GM12878 (cell line): ENCODE results near the gene TRMT1. TPM values are rescaled to one million over a fixed set of nuclear protein-coding genes. Genes with fewer than 3 reads are reported as not detected.

Source experiments
- ATF7 ChIP-seq: fragments of 450-650 bp; IDR thresholded peaks from 2 replicates; pipeline ENCODE4 v1.6.1; 2016; ENCODE audit warnings: low read depth, mild to moderate bottlenecking
- BRCA1 ChIP-seq: IDR thresholded peaks from 2 replicates; pipeline ENCODE4 v1.6.1; 2011; ENCODE audit warnings: low read depth, low read length, improper control_type of control experiment
- CBFB ChIP-seq: IDR thresholded peaks from 2 replicates; pipeline ENCODE4 v1.6.1; 2016; ENCODE audit warnings: antibody characterized with exemption, low read depth
- CBX3 ChIP-seq: fragments of 200-600 bp; sonication (generic); IDR thresholded peaks from 2 replicates; pipeline ENCODE4 v1.6.1; 2016; ENCODE audit warnings: low read depth, borderline replicate concordance
- CUX1 ChIP-seq: IDR thresholded peaks from 2 replicates; pipeline ENCODE4 v1.6.1; 2012; ENCODE audit warnings: improper control_type of control experiment, low read depth, low read length; ENCODE audit not compliant: insufficient replicate concordance
- EED ChIP-seq: sonication (generic); IDR thresholded peaks from 2 replicates; pipeline ENCODE4 v1.6.1; 2016; ENCODE audit warnings: antibody characterized with exemption, low read depth
- ELK1 ChIP-seq: IDR thresholded peaks from 2 replicates; pipeline ENCODE4 v1.6.1; 2012; ENCODE audit warnings: low read depth, low read length, improper control_type of control experiment
- ESRRA ChIP-seq: IDR thresholded peaks from 2 replicates; pipeline ENCODE4 v1.6.1; 2012; ENCODE audit warnings: mild to moderate bottlenecking, low read length, improper control_type of control experiment
- HDAC2 ChIP-seq: fragments of 200-600 bp; sonication (generic); IDR thresholded peaks from 2 replicates; pipeline ENCODE4 v1.6.1; 2017
- LARP7 ChIP-seq: fragments of 450-650 bp; IDR thresholded peaks from 2 replicates; pipeline ENCODE4 v1.6.1; 2017; ENCODE audit warnings: mild to moderate bottlenecking
- NR2F1 ChIP-seq: fragments of 450-650 bp; conservative IDR thresholded peaks from 2 replicates; pipeline ENCODE4 v1.6.1; 2017; ENCODE audit warnings: mild to moderate bottlenecking
- POU2F2 ChIP-seq: IDR thresholded peaks from 3 replicates; pipeline ENCODE4 v1.6.1; 2011; ENCODE audit warnings: low read depth, mild to moderate bottlenecking, low read length, borderline replicate concordance
- RELB ChIP-seq: fragments of 450-650 bp; IDR thresholded peaks from 2 replicates; pipeline ENCODE4 v1.6.1; 2017; ENCODE audit warnings: low read depth, mild to moderate bottlenecking, moderate library complexity
- SMARCA5 ChIP-seq: fragments of 450-650 bp; IDR thresholded peaks from 2 replicates; pipeline ENCODE4 v1.6.1; 2017; ENCODE audit warnings: mild to moderate bottlenecking
- SPI1 ChIP-seq: IDR thresholded peaks from 2 replicates; pipeline ENCODE4 v1.6.1; 2011; ENCODE audit warnings: low read depth, mild to moderate bottlenecking, low read length, moderate library complexity, borderline replicate concordance; ENCODE audit not compliant: insufficient read depth
- polyA plus RNA-seq, 11 experiments: library from polyadenylated mRNA; depleted of rRNA in 4 of 11; unstranded in 6 of 11; stranded (reverse) in 5 of 11; fragments of >200 nt; fragmentation: Nextera tagmentation in 4 of 11; fragmentation: Illumina TruSeq in 1 of 11; extraction: Ambion mirVana in 4 of 11; extraction: Trizol in 1 of 11; gene quantifications; 1 replicate in 1 of 11; 2 replicates in 10 of 11; pipeline versions ENCODE4 v1.2.1 to v1.2.3, GENCODE V29; 2011 to 2016; ENCODE audit warnings: inconsistent platforms in 2 of 11, missing spikeins in 2 of 11, low read depth in 1 of 11
- total RNA-seq, 4 experiments: library from RNA; depleted of rRNA in 3 of 4; stranded (reverse); fragments of >200 nt in 3 of 4; fragmentation: Illumina TruSeq in 1 of 4; extraction: Trizol in 1 of 4; gene quantifications; 2 replicates each; pipeline versions ENCODE4 v1.2.1 to v1.2.3, GENCODE V29; 2013 to 2021
- TF ChIP-seq, protein P1 (sequence below): IDR thresholded peaks from 2 replicates; pipeline ENCODE4 v1.6.1; 2011; ENCODE audit warnings: low read depth, mild to moderate bottlenecking, low read length, moderate library complexity, borderline replicate concordance; ENCODE audit errors: extremely low read depth
- TF ChIP-seq, protein P2 (sequence below): fragments of 450-650 bp; IDR thresholded peaks from 2 replicates; pipeline ENCODE4 v1.6.1; 2017; ENCODE audit warnings: mild to moderate bottlenecking
- TF ChIP-seq, protein P3 (sequence below): fragments of 450-650 bp; IDR thresholded peaks from 2 replicates; pipeline ENCODE4 v1.6.1; 2016; ENCODE audit warnings: mild to moderate bottlenecking

Gene TRMT1
- total and polyA plus RNA-seq, 10 of the 15 experiments (the other 5 are each of a cell fraction or from before 2014, with no cell fraction given) = 3.4 to 68.8 (median 34.8) TPM

DNA sequence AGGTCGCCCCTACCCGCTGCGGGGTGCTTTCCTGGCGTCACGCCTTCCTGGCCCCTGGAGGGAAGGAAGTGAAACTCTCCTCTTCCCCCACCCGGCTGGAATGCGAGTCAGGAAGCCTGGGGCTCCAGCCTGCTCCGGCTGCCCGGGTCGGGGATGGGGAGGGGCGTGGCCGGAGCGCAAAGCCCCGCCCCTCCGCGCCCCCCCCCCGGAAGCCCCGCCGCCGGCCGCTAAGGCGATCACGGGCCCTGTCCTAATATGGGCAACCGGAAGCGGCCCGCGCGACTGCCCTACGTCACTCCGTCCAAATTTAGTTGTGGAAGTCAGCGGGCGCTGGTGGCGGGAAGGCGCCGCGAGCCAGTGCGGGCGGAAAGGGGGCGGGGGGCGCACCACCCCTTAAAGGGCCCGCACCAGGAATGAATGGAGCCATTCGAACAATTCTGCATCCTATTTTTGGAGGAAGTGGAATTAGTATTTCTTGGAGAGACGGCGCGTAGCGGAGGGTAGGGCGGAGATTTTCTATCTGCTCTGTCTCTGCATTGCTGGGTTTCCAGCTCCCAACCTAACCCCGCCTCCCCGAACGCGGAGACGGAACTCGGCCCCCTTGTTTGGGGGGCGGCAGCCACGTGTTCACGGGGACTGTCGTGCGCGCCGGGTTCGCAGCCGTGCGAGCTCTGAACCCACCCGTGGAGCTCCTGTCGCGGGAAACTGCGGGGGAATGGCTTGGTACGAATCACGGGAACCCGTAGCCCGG lies 35.2 kb upstream of the TRMT1 start (continued):
- no peak for TF ChIP-seq CUX1
- no peak for TF ChIP-seq CBX3
- no peak for TF ChIP-seq BRCA1
- TF ChIP-seq SMARCA5 = no peak
- TF ChIP-seq ESRRA = 0 out of 2 replicates have a peak, but pooled peaks have one; percentile 51
- TF ChIP-seq, protein P1, sequence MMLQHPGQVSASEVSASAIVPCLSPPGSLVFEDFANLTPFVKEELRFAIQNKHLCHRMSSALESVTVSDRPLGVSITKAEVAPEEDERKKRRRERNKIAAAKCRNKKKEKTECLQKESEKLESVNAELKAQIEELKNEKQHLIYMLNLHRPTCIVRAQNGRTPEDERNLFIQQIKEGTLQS = no peak
- 0 out of 2 replicates have a peak, but pooled peaks have one; percentile 35 for TF ChIP-seq NR2F1
- peak; percentile 99 for TF ChIP-seq RELB
- peak; percentile 12; the same call in 2 of the 3 replicates for TF ChIP-seq POU2F2
- TF ChIP-seq EED = peak; percentile 94
- TF ChIP-seq, protein P2, sequence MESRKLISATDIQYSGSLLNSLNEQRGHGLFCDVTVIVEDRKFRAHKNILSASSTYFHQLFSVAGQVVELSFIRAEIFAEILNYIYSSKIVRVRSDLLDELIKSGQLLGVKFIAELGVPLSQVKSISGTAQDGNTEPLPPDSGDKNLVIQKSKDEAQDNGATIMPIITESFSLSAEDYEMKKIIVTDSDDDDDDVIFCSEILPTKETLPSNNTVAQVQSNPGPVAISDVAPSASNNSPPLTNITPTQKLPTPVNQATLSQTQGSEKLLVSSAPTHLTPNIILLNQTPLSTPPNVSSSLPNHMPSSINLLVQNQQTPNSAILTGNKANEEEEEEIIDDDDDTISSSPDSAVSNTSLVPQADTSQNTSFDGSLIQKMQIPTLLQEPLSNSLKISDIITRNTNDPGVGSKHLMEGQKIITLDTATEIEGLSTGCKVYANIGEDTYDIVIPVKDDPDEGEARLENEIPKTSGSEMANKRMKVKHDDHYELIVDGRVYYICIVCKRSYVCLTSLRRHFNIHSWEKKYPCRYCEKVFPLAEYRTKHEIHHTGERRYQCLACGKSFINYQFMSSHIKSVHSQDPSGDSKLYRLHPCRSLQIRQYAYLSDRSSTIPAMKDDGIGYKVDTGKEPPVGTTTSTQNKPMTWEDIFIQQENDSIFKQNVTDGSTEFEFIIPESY = no peak
- peak; percentile 76; the same call in 1 of the 2 replicates for TF ChIP-seq SPI1
- peak; percentile 100 for TF ChIP-seq ELK1
- no peak for TF ChIP-seq HDAC2
- TF ChIP-seq ATF7 = peak; percentile 71
- TF ChIP-seq, protein P3, sequence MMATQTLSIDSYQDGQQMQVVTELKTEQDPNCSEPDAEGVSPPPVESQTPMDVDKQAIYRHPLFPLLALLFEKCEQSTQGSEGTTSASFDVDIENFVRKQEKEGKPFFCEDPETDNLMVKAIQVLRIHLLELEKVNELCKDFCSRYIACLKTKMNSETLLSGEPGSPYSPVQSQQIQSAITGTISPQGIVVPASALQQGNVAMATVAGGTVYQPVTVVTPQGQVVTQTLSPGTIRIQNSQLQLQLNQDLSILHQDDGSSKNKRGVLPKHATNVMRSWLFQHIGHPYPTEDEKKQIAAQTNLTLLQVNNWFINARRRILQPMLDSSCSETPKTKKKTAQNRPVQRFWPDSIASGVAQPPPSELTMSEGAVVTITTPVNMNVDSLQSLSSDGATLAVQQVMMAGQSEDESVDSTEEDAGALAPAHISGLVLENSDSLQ = no peak
- peak; percentile 29; the same call in 1 of the 2 replicates for TF ChIP-seq CBFB
- peak; percentile 38; the same call in 1 of the 2 replicates for TF ChIP-seq LARP7
